ENCODE data around the gene IPO8. TPM values are rescaled to one million over a fixed set of nuclear protein-coding genes. Genes with fewer than 3 reads are reported as not detected.

IPO8 gene
- total RNA-seq, 2 donors from 2014 or later = 39.4 to 80.0 TPM

- WGBS, 2 experiments (ENCODE audit: insufficient coverage in 1 of 2, insufficient read length in 1 of 2) = 94 to 96% methylated on average over 5 to 6 of the region's 6 CpGs
- Mint-ChIP-seq H3K4me1 (no peaks in the 10 kb centered on the region), H3K36me3 (ENCODE audit: low read depth) (peaks cover 38% of the 10 kb centered on the region), H3K4me3 (no peak overlapping the region), H3K9me3 (no peaks in the 10 kb centered on the region), H3K27me3 (ENCODE audit: insufficient read depth) (no peaks in the 10 kb centered on the region), H3K27ac (no peak overlapping the region)
- no peak for DNase-seq
- H3K9me3 ChIP-seq (ENCODE audit: control insufficient read depth, low read length) = no peaks in the 10 kb centered on the region
- peaks cover 38% of the 10 kb centered on the region for H3K36me3 ChIP-seq (ENCODE audit: control insufficient read depth, insufficient read depth, low read length)
- no peaks in the 10 kb centered on the region for H3K4me1 ChIP-seq (ENCODE audit: control insufficient read depth, insufficient read depth, low read length)
- no peak for TF ChIP-seq CTCF (conservative IDR thresholded peaks at IDR 0.05)
- H3K4me3 ChIP-seq (ENCODE audit: low read length) = no peak overlapping the region
- H3K9ac ChIP-seq (ENCODE audit: extremely low read depth, low read length, poor library complexity, severe bottlenecking) = no peak overlapping the region
- no peak overlapping the region for H3K27ac ChIP-seq (ENCODE audit: low read depth, low read length)
- H3K27me3 ChIP-seq (ENCODE audit: control insufficient read depth, insufficient read depth, low read length, poor library complexity, severe bottlenecking) = no peaks in the 10 kb centered on the region
Observed at GRCh38 chr12:30631740-30632139, 63.9 kb downstream of the IPO8 start.

GRCh38 chr12:30630979-30631285 is 64.7 kb downstream of the IPO8 start:
- Mint-ChIP-seq H3K36me3 (ENCODE audit: low read depth) (peaks cover 38% of the 10 kb centered on the region), H3K4me3 (no peak overlapping the region), H3K27me3 (ENCODE audit: insufficient read depth) (no peaks in the 10 kb centered on the region), H3K4me1 (no peaks in the 10 kb centered on the region), H3K27ac (no peak overlapping the region), H3K9me3 (no peaks in the 10 kb centered on the region)
- peaks cover 34% of the 10 kb centered on the region for H3K36me3 ChIP-seq (ENCODE audit: control insufficient read depth, insufficient read depth, low read length)
- H3K27me3 ChIP-seq (ENCODE audit: control insufficient read depth, insufficient read depth, low read length, poor library complexity, severe bottlenecking) = no peaks in the 10 kb centered on the region
- no peak for TF ChIP-seq CTCF (conservative IDR thresholded peaks at IDR 0.05)
- no peaks in the 10 kb centered on the region for H3K4me1 ChIP-seq (ENCODE audit: control insufficient read depth, insufficient read depth, low read length)
- no peak overlapping the region for H3K4me3 ChIP-seq (ENCODE audit: low read length)
- H3K27ac ChIP-seq (ENCODE audit: low read depth, low read length) = no peak overlapping the region
- 91 to 96% methylated on average over 3 of the region's 3 CpGs for WGBS, 2 experiments (ENCODE audit: insufficient coverage in 1 of 2, insufficient read length in 1 of 2)
- no peak overlapping the region for H3K9ac ChIP-seq (ENCODE audit: extremely low read depth, low read length, poor library complexity, severe bottlenecking)
- DNase-seq = no peak
- H3K9me3 ChIP-seq (ENCODE audit: control insufficient read depth, low read length) = no peaks in the 10 kb centered on the region

GRCh38 chr12:30630076-30630978 is 65.3 kb downstream of the IPO8 start:
- Mint-ChIP-seq H3K36me3 (ENCODE audit: low read depth) (peaks cover 38% of the 10 kb centered on the region), H3K27ac (no peak overlapping the region)

More at GRCh38 chr12:30630076-30630978, 65.3 kb downstream of the IPO8 start:
- Histone ChIP-seq H3K9ac (ENCODE audit: extremely low read depth, low read length, poor library complexity, severe bottlenecking) (no peak overlapping the region), H3K4me1 (ENCODE audit: control insufficient read depth, insufficient read depth, low read length) (no peaks in the 10 kb centered on the region), H3K36me3 (ENCODE audit: control insufficient read depth, insufficient read depth, low read length) (peaks cover 28% of the 10 kb centered on the region), H3K27ac (ENCODE audit: low read depth, low read length) (no peak overlapping the region), H3K27me3 (ENCODE audit: control insufficient read depth, insufficient read depth, low read length, poor library complexity, severe bottlenecking) (no peaks in the 10 kb centered on the region), H3K4me3 (ENCODE audit: low read length) (no peak overlapping the region), H3K9me3 (ENCODE audit: control insufficient read depth, low read length) (no peaks in the 10 kb centered on the region)
- H3K27me3 Mint-ChIP-seq (ENCODE audit: insufficient read depth) = no peaks in the 10 kb centered on the region
- no peak for DNase-seq
- no peaks in the 10 kb centered on the region for H3K9me3 Mint-ChIP-seq
- TF ChIP-seq CTCF (conservative IDR thresholded peaks at IDR 0.05) = no peak
- H3K4me3 Mint-ChIP-seq = no peak overlapping the region
- 87 to 94% methylated on average over 4 to 5 of the region's 6 CpGs for whole genome bisulfite sequencing, 2 experiments (ENCODE audit: insufficient coverage in 1 of 2, insufficient read length in 1 of 2)
- H3K4me1 Mint-ChIP-seq = no peaks in the 10 kb centered on the region

Data from endodermal cell (in vitro differentiated cells).